Measurements from ENCODE around the gene ANXA6. TPM values are rescaled to one million over a fixed set of nuclear protein-coding genes. Genes with fewer than 3 reads are reported as not detected.
"Not testable (repeated sequence)": the region's sequence is repeated elsewhere in the genome, so short reads cannot be mapped to it uniquely, and the experiment has no call there.

The ANXA6 gene
- total RNA-seq, 1 experiment from 2014 or later, result 95.9 TPM

DNA sequence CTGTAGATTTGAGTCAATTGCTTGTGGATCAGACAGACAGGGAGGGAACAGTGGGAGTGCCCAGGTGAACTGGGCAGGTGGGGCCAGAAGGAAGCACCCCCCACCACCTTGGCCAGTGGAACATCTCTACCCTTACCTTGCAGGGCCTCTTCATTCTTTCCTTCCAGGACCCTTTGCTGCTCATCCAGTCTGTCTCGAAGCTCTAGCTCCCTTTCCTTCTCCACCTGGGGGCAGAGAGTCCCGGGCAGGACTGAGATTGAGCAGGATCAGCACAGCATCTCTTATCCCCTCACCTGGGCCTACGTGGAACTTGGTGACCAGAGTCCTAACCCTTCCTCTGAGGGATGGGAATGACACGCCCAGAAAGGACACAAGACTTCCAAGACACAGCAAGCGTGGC lies 41.3 kb upstream of the ANXA6 start:
- Histone ChIP-seq H3K4me3 (ENCODE audit: low read depth, low read length, poor library complexity, severe bottlenecking) (no peak overlapping the region), H3K9me3 (ENCODE audit: low read depth, low read length, poor library complexity, severe bottlenecking) (no peaks in the 10 kb centered on the region), H3K27me3 (replicated peaks; ENCODE audit: insufficient read depth, low read depth, low read length, poor library complexity) (no peaks in the 10 kb centered on the region), H3K36me3 (ENCODE audit: insufficient read depth, low read length, poor library complexity, severe bottlenecking) (no peaks in the 10 kb centered on the region), H3K27ac (ENCODE audit: low read depth, low read length, poor library complexity, severe bottlenecking) (no peak overlapping the region), H3K4me1 (ENCODE audit: insufficient read depth, low read length, poor library complexity, severe bottlenecking) (no peaks in the 10 kb centered on the region)
- TF ChIP-seq EZH2 (IDR thresholded peaks at IDR 0.05; ENCODE audit: borderline replicate concordance, low read depth, low read length, poor library complexity, severe bottlenecking), result no peak
- TF ChIP-seq, protein P1, sequence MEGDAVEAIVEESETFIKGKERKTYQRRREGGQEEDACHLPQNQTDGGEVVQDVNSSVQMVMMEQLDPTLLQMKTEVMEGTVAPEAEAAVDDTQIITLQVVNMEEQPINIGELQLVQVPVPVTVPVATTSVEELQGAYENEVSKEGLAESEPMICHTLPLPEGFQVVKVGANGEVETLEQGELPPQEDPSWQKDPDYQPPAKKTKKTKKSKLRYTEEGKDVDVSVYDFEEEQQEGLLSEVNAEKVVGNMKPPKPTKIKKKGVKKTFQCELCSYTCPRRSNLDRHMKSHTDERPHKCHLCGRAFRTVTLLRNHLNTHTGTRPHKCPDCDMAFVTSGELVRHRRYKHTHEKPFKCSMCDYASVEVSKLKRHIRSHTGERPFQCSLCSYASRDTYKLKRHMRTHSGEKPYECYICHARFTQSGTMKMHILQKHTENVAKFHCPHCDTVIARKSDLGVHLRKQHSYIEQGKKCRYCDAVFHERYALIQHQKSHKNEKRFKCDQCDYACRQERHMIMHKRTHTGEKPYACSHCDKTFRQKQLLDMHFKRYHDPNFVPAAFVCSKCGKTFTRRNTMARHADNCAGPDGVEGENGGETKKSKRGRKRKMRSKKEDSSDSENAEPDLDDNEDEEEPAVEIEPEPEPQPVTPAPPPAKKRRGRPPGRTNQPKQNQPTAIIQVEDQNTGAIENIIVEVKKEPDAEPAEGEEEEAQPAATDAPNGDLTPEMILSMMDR (conservative IDR thresholded peaks at IDR 0.05; ENCODE audit: low read depth, low read length), result no peak
- ChIA-PET POLR2A (ENCODE audit: low non-redundant PET) (no interaction called here), CTCF (no interaction called here)
- no TSS peak for BruUV-seq (replicated peaks)
- no peak for DNase-seq (ENCODE audit: low spot score)
- intact Hi-C loops (cut with micrococcal nuclease; ENCODE audit: unreplicated experiment), result no loop called here

DNA sequence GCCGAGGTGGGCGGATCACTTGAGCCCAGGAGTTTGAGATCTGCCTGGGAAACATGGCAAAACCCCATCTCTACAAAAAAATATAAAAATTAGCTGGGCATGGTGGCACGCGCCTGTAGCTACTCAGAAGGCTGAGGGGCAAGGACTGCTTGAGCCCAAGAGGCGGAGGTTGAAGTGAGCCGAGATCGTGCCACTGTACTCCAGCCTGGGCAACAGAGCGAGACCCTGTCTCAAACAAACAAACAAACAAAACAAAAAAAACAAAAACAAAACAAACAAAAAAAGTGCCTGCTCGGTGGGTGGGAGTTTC lies 39.7 kb upstream of the ANXA6 start:
- POLR2A ChIA-PET (ENCODE audit: low non-redundant PET); H3K4me3 ChIP-seq (ENCODE audit: low read depth, low read length, poor library complexity, severe bottlenecking); H3K27me3 ChIP-seq (replicated peaks; ENCODE audit: insufficient read depth, low read depth, low read length, poor library complexity); CTCF ChIA-PET; DNase-seq (ENCODE audit: low spot score); BruUV-seq (replicated peaks); intact Hi-C loops (cut with micrococcal nuclease; ENCODE audit: unreplicated experiment); H3K9me3 ChIP-seq (ENCODE audit: low read depth, low read length, poor library complexity, severe bottlenecking); H3K36me3 ChIP-seq (ENCODE audit: insufficient read depth, low read length, poor library complexity, severe bottlenecking); H3K27ac ChIP-seq (ENCODE audit: low read depth, low read length, poor library complexity, severe bottlenecking); H3K4me1 ChIP-seq (ENCODE audit: insufficient read depth, low read length, poor library complexity, severe bottlenecking): not testable (repeated sequence)

DNA sequence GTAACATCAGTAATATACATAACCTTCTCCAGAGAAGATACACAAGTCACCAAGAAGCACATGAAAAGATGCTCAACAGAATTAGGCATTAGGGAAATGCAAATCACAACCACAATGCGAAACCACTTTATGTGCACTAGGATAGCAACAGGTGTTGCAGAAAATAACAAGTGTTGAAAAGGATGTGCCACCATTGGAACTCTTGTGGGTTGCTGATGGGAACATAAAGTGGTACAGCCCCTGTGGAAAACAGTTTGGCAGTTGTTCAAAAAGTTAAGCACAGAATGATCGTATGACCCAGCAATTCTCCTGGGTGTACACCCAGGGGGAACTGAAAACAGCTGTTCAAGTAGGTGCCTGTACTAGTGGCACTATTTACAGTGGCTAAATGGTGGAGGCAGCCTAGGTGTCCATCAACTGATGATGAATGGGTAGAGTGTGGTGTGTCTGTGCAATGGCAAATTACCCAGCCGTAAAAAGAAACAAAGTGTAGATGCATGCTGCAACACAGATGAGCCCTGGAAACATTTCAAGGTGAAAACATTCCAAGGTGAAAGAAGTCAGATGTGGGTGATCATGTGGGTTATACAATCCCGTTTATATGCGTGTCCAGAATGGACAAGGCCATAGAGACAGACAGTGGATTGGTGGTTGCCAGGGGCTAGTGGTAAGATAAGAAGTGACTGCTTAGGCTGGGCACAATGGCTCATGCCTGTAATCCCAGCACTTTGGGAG lies 39.1 kb upstream of the ANXA6 start:
- ChIA-PET CTCF (no interaction called here), POLR2A (ENCODE audit: low non-redundant PET) (no interaction called here)
- Histone ChIP-seq H3K27me3 (replicated peaks; ENCODE audit: insufficient read depth, low read depth, low read length, poor library complexity) (no peaks in the 10 kb centered on the region), H3K4me3 (ENCODE audit: low read depth, low read length, poor library complexity, severe bottlenecking) (no peak overlapping the region), H3K9me3 (ENCODE audit: low read depth, low read length, poor library complexity, severe bottlenecking) (peaks cover 3% of the 10 kb centered on the region), H3K27ac (ENCODE audit: low read depth, low read length, poor library complexity, severe bottlenecking) (no peak overlapping the region), H3K36me3 (ENCODE audit: insufficient read depth, low read length, poor library complexity, severe bottlenecking) (no peaks in the 10 kb centered on the region), H3K4me1 (ENCODE audit: insufficient read depth, low read length, poor library complexity, severe bottlenecking) (no peaks in the 10 kb centered on the region)
- no peak for DNase-seq (ENCODE audit: low spot score)
- intact Hi-C loops (cut with micrococcal nuclease; ENCODE audit: unreplicated experiment), result no loop called here
- BruUV-seq (replicated peaks), result no TSS peak
- TF ChIP-seq EZH2 (IDR thresholded peaks at IDR 0.05; ENCODE audit: borderline replicate concordance, low read depth, low read length, poor library complexity, severe bottlenecking), result no peak
- TF ChIP-seq, protein P1 (conservative IDR thresholded peaks at IDR 0.05; ENCODE audit: low read depth, low read length), result no peak

DNA sequence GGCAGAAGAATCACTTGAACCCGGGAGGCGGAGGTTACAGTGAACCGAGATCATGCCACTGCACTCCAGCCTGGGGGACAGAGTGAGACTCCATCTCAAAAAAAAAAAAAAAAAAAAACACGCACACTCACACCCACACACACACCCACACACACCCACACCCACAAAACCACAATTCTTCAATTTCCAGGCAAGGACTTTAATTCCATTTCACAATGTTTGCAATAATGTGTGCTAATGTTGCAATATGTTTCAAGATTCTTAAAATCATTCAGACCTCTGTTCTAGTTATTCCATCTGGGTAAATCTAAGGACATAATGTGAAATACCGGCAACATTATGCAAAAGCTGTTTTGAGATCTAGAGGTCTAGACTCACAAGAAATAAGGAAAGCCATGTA lies 38.0 kb upstream of the ANXA6 start:
- Histone ChIP-seq H3K27me3 (replicated peaks; ENCODE audit: insufficient read depth, low read depth, low read length, poor library complexity) (no peaks in the 10 kb centered on the region), H3K27ac (ENCODE audit: low read depth, low read length, poor library complexity, severe bottlenecking) (no peak overlapping the region), H3K4me1 (ENCODE audit: insufficient read depth, low read length, poor library complexity, severe bottlenecking) (no peaks in the 10 kb centered on the region), H3K4me3 (ENCODE audit: low read depth, low read length, poor library complexity, severe bottlenecking) (no peak overlapping the region), H3K9me3 (ENCODE audit: low read depth, low read length, poor library complexity, severe bottlenecking) (peaks cover 3% of the 10 kb centered on the region), H3K36me3 (ENCODE audit: insufficient read depth, low read length, poor library complexity, severe bottlenecking) (no peaks in the 10 kb centered on the region)
- DNase-seq (ENCODE audit: low spot score), result no peak
- ChIA-PET POLR2A (ENCODE audit: low non-redundant PET) (no interaction called here), CTCF (no interaction called here)
- TF ChIP-seq, protein P1 (conservative IDR thresholded peaks at IDR 0.05; ENCODE audit: low read depth, low read length), result no peak
- no peak for TF ChIP-seq EZH2 (IDR thresholded peaks at IDR 0.05; ENCODE audit: borderline replicate concordance, low read depth, low read length, poor library complexity, severe bottlenecking)
- BruUV-seq (replicated peaks), result no TSS peak
- intact Hi-C loops (cut with micrococcal nuclease; ENCODE audit: unreplicated experiment), result no loop called here

Data from A673 (cell line).